HG03280 (cell line): ENCODE results near the gene RFX2.
"Not testable (repeated sequence)": the region's sequence is repeated elsewhere in the genome, so short reads cannot be mapped to it uniquely, and the experiment has no call there.

ENCODE experiments used
- ATAC-seq: cut with Tn5 transposase; IDR thresholded peaks from one replicate; pipeline ENCODE4 v1.9.1; 2021; ENCODE audit warnings: mild to moderate bottlenecking, moderate library complexity; ENCODE audit not compliant: unreplicated experiment

RFX2 gene

DNA sequence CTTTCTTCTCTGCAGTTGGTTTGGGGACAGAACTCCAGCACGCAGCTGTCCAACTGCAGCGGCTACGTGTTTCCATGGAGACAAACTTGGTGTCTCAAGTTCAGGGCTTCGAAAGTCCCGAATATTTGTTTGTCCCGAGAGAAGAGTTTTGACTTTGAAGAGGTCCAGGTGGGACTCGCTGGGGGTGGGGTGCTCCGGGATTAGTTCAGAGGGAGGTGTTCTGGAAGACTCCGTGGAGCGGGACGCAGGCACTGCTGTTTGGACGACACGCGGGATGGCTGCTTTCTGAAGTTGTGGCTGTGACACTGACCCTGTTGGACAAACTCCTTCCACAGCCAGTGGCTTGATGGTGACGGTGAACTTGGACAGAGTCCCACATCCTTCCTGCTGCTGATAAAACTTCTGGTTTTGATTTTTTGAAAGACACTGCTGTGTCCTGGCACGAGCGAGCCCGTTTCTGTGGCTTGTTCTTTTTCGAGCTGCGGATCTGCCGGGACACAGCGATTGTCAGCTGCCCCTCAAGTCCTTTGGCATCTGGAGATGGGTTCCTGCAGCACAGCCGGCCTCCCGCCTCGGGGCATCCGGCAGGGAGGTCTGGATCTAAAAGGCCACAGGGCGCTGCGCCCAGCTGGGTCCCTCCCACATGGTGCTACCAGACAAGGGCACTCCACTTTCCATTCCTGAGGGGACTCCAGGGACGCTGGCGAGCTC lies 116.5 kb downstream of the RFX2 start:
- no peak for ATAC-seq

DNA sequence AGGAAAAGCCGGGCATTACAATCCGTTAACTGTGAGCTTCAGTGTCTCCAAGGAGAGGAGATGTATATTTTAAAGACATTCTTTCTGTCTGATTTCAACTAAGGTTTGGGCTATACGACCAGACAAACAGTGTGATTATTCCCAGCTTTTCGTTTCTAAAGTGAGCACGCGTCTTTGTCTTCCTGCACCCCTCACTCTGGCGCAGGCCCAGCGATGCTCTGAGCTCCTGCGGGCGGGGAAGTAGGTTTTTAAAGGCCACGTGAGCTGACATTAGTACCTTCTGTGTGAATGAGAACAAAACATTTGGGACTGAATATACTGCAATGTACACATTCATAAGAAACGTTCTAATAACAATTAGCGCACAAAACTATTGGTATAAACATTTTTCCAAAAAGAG lies 117.1 kb downstream of the RFX2 start:
- no peak for ATAC-seq

GRCh38 chr19:5992756-5993155 lies 117.5 kb downstream of the RFX2 start:
- ATAC-seq, result no peak

DNA sequence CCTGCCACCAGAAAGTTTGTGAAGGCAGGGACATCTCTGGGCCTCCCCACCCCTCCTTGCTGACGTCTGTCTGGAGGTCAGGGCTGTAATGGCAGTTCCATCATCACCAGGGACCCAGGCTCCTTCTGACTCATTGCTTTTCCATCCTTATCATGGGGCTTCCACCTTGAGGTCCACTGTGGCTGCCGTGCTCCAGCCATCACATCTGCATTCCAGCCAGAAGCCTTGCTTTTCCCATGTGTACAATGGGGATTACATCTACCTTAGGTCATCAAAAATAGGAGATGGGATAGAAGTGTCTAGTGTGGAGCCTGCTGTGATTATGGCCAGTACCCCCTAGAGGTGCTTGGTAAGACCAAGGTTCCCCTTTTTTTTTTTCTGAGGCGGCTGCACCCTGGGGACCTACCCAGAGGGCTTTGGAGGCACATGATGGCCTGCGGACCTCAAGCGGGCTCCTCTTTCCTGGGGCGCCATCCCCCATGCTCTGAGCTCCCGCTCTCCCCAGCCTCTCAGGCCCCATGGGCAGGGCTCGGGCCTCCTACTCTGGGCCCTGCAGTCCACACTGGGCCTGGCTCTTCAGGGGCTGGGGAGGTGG lies 119.0 kb downstream of the RFX2 start:
- no peak for ATAC-seq

DNA sequence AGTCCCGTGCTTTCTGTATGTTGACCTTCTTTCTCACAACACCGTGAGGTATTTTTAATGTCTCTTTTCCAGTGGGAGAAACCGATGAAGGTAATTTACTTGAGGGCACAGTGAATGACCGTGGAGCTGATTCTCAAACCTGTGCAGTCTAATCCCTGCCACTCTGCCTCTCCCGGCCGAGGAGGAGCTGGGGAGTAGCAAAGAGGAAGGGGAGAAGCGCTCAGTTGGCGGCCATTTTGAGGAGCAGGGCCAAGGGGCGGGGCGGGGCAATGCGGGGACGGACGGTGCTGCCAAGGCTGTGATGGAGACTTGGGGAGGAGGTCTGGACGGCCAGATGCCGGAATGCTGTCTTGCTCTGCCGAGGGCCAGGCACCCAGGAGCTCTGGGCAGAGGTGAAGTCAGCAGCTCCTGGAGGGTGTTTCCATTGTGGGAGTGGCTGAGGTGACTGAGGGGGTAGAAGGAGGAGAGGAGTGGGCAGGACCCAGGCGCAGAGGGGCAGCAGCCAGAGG lies 120.0 kb downstream of the RFX2 start:
- ATAC-seq, result no peak

DNA sequence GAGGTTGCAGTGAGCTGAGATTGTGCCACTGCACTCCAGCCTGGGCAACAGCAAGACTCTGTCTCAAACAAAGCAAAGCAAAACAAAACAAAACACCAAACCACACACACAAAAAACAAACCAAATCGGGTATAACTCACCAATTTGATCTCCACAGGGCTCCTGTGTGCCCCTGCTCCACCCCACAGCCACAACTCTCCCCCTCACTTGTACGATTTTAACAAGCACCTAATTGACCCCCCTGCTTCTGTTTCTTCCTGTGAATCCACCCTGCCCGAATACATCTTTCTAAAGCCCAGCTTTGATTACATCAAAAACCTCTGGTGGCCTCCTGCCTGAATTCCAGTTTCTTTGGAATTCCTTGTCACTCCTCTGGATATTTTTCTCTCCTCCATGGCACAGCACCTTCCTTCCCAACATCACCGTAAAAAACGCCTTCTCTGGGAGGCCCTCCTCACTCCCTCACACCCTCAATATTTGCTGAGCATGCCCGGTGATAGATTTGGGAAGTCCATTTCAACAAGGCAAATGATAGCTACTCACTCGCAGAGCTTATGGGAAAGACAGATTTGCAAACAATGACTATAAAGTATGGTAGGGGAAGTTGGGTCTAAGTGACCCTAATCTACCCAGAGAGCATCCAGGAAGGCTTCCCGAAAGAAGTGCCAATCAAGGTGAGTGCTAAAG lies 120.8 kb downstream of the RFX2 start:
- no peak for ATAC-seq

GRCh38 chr19:5988517-5989387 lies 121.5 kb downstream of the RFX2 start:
- ATAC-seq, result no peak

GRCh38 chr19:5987077-5987818 lies 123.1 kb downstream of the RFX2 start:
- ATAC-seq, result no peak

DNA sequence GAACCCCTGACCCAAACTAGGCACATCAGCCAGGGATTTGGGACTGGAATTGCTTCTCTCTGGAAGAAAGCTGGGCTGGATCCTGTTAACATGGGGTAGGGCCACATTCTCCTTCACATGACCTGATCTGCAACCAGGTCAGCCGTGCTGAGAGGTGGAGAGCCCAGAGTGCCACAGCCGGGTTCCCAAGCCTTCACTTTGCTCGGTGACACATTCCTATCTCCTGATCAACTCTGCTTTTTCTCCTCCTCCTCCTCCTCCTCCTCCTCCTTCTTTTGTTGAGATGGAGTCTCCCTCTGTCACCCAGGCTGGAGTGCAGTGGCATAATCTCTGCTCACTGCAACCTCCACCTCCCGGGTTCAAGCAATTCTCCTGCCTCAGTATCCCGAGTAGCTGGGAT lies 124.5 kb downstream of the RFX2 start:
- ATAC-seq, result not testable (repeated sequence)

DNA sequence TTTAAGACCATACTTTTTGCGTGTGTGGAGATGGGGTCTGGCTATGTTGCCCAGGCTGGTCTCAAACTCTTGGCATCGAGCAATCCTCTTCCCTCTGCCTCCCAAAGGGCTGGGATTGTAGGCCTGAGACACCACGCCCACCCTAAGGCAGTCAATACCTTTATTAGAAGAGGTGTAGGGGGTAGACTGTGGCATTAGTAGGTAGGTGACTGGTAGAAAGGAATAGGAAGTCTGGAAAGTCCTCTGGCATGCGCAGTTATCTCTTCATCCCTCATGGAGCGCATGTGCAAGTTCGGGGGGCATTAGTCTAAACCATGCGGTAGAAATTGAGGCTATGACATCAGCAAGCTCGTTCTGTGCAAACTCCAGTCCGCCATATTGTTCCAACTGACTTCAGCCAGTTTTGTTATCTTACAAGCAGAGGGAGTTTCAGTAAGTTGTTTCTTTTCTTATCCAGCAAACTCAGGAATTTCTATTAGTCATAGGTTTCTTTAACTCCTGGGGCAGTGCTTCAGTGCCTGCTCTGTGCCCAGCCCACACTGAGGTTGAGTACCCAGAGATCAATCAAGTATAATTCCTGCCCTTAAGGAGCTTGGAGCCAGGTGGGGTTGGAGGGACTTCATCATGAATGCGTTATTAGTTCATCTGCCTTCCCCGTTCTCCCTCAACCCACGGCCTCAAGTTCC lies 125.1 kb downstream of the RFX2 start:
- no peak for ATAC-seq

- ATAC-seq, result no peak
Measured at GRCh38 chr19:5984600-5984999, 125.7 kb downstream of the RFX2 start.

DNA sequence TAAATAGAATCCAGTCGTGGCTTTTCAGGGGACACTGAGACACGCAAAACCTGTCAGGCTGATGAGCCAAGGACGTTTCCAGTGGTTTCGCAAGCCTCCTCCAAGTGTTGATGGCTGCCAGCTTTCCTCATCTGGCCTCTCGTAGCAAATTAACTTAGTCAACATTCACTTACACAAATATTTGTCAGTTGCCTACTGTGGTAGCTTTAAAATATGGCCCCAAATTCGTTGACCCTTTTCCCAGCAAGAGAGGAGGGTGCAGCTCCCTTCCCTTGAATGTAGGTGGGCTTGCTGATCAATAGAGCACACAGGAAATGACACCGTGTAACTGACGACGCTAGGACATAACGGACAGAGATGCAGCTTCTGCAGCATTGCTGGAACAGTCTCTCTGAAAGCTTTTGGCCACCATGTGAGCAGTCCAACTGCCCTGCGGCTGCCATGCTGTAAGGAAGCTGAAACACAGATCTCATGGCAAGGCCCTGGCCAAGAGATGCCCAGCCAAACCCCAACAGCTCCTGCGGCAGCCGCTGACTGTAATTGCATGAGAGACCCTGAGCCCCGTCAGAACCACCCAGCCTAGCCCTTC lies 126.8 kb downstream of the RFX2 start:
- ATAC-seq, result no peak

DNA sequence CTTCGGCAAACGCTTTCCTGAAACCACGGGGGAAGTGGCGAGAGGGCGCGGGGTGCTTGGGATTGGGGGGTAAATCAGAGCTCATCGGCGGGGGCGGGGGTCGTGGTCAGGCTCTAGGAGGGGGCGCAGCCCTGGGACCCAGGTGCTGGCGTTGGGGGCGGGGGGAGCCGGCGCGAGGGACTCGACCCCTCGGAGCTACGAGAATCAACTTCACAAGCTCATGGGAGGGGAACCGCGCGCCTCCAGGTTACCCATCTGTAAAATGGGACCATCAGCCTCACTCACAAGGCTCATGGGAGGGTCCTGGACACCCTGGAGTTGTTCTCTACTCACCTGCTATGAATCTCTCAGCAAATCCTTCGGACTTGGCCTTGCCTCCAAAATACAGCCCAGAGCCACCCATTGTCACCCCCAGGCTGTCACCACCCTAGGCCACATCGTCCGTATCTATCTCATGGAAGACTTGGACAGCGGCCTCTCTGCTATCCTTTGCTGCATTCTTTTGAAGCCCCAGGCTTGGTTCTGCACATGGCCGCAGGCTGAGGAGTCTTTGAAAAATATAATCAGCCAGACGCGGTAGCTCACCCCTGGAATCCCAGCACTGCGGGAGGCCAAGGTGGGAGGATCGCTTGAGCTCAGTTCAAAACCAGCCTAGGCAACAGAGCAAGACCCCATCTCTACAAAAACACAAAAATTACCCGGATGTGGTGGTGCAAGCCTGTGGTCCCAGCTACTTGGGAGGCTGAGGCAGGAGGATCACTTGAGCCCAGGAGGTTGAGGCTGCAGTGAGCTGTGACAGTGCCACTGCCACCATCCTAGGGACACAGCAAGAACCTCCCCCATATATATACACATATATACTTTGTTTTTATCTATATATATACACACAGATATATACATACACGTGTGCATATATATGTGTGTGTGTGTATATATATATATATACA lies 131.4 kb downstream of the RFX2 start:
- ATAC-seq, result no peak

DNA sequence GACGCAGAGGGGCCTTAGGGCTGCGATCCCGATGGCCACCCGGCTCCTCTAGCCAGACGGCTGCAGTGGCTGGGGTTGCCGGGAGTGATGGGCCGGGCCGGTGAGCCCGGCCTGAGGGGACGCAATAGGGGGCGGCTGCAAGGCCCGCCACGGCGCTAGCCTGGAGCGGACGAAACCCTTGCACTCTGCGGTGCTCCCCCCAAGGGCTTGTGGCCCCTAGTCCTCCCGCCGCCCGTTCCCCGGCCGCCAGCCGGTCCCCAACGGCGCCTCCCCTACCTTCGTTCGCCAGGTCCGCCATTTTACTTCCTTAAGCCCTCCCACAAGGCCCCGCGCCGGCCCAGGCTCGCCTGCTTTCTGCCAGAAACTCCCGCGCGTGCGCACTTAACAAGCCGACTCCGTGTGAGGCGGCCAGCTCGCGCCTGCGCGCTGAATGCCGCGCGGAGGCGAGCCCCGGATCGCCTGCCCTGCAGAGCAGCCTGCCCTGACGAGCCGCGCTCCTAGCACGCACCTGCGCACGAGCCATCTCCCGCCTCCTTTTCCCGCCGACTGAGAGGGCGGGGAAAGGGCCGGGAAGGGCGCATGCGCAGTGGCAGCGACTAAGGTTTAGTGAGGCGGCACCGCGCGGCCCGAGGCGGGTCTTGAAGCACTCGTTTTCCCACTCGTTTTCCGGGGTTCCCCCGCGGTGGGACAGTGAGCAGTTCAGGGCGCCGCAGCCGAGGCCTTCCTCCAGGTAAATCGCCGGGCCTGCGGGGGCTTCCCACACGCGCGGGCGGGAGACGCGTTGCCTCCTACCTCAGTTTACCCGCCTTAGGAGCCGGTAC lies 132.3 kb downstream of the RFX2 start, which contains the start of gene RANBP3:
RANBP3 (minus strand) TSS at position 356 of the 821 bp plus-strand sequence; CDS start at position 298, 58 bp downstream.
- peak; percentile 89 for ATAC-seq

DNA sequence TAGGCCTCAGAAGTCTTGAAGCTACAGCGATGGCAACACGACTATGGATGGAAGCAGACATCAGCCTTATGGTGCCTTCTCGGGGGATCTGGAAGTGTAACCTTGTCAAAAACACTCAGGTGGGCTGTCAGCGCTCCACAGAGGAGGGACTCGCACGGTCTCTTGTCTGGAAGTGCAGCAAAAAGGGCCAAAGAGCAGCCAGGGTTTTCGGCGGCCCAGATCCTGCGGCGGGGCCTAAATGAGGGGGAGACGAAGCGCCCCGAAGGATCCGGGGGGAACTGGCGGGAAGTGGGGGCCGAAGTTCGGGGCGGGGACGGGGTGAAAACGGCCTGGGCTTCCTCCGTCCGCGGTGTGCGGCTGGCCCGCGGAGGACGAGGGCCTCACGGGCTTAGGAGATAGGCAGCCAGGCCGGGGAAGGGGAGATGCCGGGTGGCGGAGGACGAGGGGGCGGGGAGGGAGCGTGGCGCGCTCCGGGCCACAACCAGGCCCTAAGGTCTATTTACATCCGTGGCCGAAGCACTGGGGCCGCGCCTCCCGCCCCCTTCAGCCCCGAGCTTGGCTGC lies 133.0 kb downstream of the RFX2 start:
- ATAC-seq, result peak; percentile 6

GRCh38 chr19:5976768-5977167 lies 133.5 kb downstream of the RFX2 start:
- no peak for ATAC-seq

DNA sequence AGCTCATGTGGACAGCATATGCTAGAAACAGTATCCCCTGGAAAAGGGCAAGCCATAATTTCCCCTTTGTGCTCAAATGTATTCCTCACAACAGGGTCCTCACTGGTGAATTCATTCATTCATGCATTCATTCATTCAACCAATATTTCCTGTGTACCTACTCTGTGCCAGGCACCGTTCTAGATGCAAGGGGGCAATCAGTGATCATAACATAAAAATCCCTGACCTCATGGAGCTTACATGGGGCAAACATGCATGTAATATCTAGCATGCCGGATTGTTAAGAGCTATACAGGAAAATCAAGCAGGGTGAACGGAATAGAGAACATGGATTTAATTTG lies 134.9 kb downstream of the RFX2 start:
- ATAC-seq, result no peak
